Stimulated activated CD4-positive, alpha-beta T cell treated with anti-CD3 and anti-CD28 coated beads, TNF-alpha, amount 100 ng/mL, for 48 hours (primary cell): ENCODE data around the gene NAA80.
A peak's percentile ranks its signal among the peaks of the same experiment; 100 is the strongest.

Experiments
- DNase-seq, 3 donors: peaks; one replicate each; pipeline ENCODE4 v3.0.0-alpha.2; 2020; ENCODE audit warnings: low read depth in 3 of 3

The NAA80 gene

DNA sequence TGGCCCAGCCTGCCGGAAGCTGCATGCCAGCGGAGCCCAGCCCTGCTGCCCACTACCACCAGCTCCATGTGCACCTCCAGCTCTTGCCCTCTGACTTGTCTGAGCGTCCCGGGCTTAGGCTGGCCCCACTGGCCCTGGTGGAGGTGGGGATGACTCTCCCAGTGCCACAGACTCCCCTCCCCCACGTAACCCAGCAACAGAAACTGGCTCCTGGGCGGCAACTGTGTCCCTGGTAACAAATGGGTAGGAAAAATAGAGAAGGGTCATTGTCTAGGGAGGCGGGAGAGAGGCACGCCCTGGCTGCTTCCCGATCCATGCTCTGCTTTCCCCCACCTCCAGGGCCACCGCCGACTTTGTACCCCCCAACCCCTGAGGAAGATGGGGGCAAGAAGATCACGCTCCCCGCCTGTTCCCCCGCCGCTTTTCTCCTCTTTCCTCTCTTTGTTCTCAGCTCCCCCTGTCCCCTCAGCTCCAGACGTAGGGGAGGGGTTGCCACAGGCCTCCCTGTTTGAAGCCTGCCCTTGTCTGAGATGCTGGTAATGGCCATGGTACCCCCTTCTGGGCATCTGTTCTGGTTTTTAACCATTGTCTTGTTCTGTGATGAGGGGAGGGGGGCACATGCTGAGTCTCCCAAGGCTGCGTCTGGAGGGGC, 41.0 kb downstream of the NAA80 start:
- DNase-seq, result no peak

DNA sequence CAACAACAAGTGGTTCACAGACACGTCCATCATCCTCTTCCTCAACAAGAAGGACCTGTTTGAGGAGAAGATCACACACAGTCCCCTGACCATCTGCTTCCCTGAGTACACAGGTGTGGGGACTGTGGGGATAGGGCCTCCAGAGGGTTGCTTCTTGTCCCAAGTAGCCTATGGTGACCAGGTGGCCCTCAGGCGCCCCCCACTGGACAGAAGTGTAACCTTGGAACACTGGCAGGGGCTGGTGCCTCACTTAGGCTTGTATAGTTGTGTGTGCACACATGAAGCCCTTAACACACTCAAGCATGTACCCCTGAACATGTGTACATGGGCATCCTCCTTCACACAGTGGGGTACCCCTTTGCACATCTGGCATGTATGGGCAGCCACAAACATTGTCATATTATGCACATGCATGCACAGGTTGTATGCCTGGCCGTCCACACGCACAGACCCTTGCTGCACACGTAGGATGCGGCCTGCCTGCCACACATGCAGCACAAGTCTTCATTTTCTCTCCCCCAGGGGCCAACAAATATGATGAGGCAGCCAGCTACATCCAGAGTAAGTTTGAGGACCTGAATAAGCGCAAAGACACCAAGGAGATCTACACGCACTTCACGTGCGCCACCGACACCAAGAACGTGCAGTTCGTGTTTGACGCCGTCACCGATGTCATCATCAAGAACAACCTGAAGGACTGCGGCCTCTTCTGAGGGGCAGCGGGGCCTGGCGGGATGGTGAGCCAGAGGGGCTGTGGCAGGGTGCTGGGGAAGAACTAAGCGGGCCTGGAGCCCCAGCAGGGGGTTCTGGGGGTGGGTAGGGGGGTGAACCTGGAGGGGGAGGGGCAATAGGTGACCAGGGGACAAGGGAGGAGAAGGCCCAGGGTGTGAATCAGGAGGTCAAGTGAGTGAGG, 42.0 kb downstream of the NAA80 start:
- no peak for DNase-seq

DNA sequence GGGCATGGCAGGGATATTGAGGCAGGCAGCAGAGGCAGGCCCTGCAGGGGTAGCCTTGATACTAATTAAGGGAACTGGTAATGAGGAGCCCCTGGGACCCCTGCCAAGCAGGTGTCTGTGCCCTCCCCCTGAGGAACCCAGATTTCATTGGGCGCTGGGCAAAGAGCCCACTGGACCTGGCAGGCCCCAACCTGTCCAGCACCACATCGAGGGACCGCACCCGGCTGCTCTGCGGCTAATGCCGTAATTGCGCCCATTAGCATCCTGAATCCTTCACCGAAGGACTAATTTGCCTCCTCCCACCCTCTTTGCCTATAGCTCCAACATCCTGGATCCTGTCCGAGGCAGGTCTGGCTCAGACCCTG, 44.0 kb downstream of the NAA80 start:
- DNase-seq, result no peak

DNA sequence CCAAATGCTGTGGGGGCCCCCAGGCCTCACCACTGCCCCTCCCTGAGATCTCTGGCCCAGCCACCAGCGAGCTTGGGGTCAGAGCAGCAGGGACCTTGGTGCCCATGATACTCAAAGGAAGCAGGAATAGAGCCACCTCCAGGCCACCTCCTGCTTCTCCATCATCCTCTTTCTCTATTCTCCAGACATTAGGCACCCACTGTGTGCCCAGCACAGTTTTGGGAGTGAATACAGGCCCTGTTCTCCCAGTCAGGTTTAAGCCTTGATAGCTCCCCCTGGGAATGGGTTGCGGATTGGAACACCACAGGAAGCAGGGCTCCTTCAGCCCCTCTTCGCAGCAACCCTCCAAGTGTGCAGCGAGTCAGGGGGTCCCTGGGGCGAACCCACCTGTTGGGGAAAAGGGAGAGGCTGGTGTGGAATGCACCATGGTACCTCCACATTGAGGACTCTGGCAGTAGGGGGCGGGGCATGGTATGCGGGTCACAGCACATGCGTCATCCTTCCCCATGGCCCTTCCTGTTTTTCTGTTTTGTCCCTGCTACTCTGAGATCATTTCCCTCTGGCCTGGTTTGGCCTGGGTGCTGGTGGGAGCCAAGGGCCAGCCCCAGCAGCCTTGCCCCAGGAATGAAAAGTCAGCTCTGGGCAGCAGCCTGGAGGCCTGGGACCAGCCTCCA, 44.5 kb downstream of the NAA80 start:
- no peak for DNase-seq

DNA sequence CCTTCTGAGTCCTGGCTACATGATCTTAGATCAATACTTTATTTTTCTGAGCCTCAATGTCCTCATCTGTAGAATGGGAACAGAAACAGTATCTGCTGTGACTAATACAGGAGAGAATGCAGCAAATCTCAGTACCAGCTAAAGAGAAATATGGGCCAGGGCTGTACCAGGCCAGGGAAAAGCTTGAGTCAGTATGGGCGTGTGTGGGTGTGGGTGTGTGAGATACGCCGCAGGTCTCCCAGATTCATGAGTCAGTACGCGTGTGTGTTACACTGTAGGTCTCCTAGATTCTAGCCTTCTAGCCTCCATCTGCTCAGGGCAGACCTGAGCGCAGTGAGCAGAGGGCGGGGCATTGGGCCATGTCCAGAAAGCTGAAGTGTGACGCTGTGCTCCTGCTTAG, 48.0 kb downstream of the NAA80 start:
- DNase-seq, result peak; percentile 34 to 65 (median 56)

DNA sequence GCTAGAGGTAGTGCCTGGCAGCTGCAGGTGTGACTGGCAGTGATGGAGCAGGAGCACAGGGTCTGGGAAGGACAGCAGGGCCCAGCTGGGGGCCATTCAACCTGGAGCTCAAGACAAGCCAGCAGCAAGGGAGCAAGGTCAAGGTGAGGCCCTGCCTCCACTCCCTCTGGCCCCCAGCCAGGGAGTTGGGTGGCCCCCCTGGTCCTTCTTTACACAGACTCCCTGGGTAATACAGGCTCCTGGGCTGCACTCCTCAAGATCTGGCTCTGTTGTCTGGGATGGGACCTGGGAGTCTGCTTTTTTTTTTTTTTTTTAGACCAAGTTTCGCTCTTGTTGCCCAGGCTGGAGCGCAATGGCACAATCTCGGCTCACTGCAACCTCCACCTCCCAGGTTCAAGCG, 48.7 kb downstream of the NAA80 start:
- DNase-seq, result no peak

DNA sequence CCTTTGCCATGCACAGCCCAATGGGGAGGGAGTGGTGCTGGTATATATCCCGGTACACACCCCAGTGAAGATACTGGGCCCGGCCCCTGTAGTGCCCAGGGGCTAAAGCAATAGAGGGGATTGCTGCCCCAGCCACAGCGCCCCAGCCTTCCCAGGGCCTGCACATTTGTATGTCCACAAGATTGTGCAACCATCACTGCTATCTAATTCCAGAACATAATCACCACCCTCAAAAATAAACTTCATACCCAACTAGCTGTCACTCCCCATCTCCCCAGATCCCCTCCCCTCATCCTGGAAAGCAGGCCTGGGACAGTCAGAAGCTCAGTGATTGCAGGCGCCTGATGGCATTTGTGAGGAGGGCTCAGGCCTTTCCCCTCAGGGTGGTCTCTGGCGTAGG, 49.7 kb downstream of the NAA80 start:
- DNase-seq, result no peak

DNA sequence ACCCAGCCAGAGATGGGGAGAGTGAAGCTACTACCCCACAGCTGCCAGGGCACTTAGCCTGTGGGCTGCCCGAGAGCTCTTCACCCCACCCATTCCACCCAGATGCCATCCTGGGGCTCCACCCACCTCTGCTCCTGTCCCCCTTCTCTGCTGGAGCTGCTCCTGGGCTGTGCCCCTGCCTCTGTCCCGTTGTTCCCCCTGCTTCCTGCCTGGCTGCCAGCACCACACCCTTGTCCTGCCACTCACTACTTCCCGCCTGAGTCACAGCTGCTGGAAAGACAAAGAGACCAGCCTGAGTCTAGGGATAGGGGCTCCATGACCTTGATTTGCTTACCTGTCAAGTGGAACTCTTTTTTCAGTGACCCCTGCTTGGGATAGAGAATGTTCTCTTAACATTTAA, 50.8 kb downstream of the NAA80 start:
- DNase-seq, result no peak

DNA sequence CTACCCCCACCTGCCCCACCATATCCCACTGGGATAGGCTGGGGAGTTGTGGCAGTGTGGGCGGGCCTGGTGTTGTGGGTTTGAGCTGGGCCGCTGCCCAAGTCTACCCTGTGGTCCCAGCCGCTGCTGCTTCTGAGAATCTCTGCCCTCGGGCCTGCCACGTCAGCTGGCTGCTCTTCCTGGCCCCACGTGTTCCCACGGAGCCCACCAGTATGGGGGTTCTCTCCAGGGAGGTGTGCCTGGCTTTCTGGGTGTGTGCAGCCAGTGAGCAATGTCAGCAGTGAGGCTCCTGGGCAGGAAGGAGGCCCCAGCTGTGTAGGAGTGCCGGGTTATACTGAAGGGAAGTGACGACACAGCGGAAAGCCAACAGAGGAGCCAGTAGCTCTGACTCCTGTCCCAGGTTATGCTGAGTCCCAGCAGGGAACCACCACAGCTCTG, 52.7 kb downstream of the NAA80 start:
- peak; percentile 74 to 82 (median 82) for DNase-seq
